GM18498 (cell line): ENCODE measurements around the gene VPS8.

Source experiments
- ATAC-seq: cut with Tn5 transposase; IDR thresholded peaks from one replicate; pipeline ENCODE4 v1.9.1; 2021; ENCODE audit warnings: mild to moderate bottlenecking, moderate library complexity; ENCODE audit not compliant: unreplicated experiment

Gene VPS8

DNA sequence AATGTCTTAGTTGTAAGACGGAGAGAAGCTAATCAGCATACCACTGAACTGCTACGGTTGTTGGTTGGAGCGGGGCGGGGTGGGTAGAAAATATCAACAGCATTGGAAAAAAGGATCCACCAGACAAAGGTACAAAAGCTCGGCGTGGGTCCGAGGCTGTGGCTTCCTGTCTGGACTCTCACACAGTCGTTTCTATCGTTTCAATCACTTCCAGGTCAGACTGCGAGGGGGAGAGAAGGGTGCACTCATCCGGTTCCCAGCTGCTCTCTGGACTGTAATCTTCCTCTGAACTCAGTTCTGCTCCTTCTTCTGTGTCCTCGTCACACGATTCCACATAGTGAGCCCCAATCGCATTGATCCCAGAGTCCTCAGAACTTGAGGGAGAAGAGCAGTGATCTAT lies 270.9 kb downstream of the VPS8 start:
- no peak for ATAC-seq

DNA sequence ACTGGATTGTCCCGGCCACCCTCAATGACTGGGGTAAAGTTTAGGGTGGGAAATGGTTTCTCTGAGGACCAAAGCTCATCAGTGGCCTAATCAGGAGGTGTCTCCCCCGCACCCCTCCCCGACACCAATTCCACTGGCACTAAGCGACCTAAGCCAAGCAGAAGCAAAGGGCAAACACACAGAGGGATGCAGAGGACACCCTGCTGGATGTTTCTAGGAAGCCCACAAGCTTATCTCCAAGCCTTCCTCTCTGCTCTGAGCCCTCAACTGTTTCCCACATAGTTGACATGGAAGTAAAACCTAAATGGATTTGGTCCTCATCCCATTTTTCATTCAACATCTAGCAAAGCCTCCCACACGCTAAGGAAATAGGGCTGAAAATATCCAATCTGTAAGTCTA lies 272.4 kb downstream of the VPS8 start:
- no peak for ATAC-seq

DNA sequence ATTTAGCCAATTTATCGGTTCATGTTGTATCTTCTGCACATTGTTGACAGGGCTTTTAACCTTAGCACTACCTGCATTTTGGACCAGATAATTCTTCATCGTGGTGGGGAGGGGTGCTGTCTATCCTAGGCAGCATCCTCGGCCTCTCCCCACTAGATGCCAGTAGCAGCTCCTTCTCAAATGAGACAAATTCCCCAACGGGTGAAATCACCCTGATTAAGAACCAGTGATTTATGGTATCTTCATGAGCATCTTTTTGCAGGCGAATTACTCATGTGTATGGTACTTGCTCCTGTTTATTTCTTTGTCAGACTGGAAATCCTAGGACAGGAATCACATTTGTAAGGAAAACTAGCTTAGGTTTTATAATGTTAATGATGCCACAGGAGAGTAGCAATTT lies 272.9 kb downstream of the VPS8 start:
- no peak for ATAC-seq

DNA sequence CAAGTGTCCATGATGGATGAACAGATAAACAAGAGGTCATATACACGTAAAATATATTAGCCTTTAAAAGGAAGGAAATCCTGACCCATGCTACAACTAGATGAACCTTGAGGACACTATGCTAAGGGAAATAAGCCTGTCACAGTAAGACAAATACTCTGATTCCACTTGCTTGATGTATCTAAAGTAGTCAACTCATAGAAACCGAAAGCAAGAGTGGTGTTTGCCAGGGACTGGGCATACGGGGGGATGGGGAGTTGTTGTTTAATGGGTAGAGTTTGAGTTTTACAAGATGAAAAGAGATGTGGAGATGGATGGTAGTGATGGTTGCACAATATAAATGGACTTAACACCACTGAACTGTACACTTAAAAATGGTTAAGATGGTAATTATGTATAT lies 275.5 kb downstream of the VPS8 start:
- ATAC-seq = no peak

DNA sequence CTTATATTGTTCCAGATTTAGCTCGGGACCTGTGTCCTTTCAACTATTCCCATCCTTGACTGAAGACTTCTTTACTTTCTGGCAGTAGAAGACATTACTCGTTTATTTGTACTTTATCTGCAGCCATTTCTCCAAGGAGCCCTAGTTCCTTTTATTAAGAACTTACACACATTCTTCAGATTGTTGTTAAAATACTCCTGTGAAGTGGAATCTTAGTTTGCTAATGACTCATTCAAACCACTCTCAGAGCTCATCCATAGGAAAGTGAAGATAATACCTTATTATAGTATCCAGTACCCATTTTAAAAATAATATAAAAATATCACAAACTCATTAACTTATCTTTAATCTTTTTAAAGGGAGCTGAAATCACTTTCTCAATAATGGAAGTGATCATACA lies 277.4 kb downstream of the VPS8 start:
- ATAC-seq = no peak

DNA sequence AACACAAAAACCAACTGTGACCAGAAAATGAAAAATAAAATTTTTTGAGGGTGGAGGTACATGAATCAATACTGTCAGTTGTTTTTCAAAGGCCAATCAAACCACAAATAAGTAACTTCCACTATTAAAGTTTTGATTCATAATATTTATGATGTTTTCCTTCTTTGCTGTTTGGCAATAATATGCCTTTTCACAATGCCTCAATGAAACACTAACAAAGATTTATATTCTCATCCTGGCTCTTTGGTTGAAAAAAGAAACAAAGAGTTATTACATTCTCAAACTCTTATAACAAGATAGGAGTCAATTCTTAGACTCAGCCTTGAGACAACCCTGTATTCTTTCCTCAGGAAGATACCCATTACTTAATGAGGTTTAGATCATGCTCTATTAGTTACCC lies 277.8 kb downstream of the VPS8 start:
- no peak for ATAC-seq

DNA sequence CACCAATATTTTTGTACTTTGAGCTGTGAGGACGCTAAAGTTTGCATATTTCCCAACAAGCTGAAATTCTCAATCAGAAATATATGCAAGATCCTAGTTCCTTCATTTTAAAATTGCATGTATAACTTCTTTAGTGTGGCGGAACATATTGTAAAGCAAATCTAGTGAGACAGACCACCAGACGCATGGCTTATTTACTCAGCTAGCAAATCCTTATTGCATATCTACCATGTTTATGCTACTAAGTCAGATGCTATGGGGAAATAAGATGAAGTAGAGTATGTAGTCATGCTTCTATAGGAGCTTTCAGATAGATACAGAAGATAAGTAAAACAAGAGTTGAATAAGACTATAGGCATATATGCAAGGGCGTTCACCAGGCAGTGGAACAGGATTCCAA lies 278.8 kb downstream of the VPS8 start:
- no peak for ATAC-seq

DNA sequence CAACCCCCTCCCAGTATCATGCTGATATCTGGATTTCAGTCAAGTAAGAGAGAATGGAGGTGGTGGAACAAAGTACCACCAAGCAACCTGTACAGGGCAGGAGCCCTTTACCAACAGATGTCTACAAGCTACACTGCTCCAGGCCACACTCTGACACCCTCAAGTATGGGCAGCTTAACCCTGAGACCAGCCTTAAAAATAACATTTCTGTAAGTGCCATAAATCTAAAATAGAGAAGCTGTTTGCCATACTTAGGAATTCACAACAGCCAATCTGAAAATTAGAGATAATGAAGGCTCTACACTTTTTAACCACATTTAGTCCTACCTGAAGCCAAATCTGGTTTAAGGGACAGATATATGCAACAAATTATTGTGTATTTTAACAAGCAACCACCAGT lies 281.1 kb downstream of the VPS8 start:
- no peak for ATAC-seq

DNA sequence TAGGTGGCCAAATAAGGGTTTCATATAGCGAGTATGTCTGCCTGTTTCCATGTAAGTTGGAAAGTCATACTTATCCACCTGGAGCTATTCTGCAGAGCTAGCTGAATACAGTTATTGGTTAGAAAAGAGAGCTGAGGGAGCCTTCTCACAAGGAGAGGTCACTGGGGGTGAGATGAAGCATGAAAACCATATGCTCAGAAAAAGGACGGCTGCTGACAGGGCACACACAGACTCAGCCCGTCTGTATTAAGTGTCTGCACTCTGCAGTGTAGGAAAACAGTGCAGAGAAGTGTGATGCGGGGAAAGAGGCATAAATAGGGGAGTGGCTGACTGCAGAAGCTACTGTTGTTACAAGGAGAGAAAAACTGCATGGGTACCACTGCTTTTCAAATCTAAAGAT lies 282.7 kb downstream of the VPS8 start:
- no peak for ATAC-seq
